Epithelial cell of esophagus (primary cell): Measurements from ENCODE around the gene PYGB.

ENCODE experiments used
- DNase-seq: peaks from one replicate; pipeline ENCODE4 v3.0.0; 2010; ENCODE audit warnings: low read depth
- H3K4me3 ChIP-seq: 2 replicates; pipeline ENCODE4 v1.5.1; 2011; ENCODE audit warnings: mild to moderate bottlenecking, low read length, control low read depth
- TF ChIP-seq, protein P1 (sequence below): IDR thresholded peaks from 2 replicates; pipeline ENCODE4 v1.5.1; 2011; ENCODE audit warnings: low read depth, mild to moderate bottlenecking, low read length, control low read depth, inconsistent platforms; ENCODE audit not compliant: insufficient read depth; ENCODE audit errors: missing control alignments

Gene PYGB

DNA sequence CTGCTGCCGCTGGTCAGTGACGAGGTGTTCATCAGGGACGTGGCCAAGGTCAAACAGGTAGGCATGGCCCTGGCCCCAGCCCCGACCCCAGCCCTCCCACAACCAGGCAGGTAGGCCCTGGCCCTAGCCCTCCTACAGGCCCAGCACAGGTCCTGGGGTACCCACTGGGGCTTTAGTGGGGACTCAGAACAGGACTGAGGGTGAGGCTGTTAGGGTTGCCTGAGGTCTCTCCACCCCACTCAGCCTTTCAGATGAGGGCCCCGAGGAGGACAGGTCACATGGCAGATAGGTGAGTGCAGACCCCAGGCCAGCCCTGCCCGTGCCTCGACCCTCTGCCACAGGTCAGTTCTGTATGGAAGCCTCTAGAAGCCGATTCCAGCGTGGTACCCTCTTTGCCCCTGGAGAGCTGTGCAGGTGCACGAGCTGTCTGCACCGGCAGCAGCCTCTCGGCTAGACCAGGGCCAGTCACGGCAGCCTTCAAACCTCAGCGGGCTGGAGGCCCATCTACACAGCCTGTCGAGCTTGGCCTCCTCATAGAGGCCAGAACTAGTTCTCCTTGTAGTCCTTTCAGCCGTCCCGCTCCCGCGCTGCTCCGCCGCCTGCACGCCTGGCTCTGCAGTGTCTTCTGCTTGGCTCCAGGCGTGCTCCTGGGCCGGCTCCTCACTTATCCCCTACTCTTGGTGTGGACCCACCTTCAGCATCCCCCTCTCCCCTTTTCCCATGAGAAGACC lies 35.5 kb downstream of the PYGB start:
- H3K4me3 ChIP-seq = no peak overlapping the region
- TF ChIP-seq, protein P1, sequence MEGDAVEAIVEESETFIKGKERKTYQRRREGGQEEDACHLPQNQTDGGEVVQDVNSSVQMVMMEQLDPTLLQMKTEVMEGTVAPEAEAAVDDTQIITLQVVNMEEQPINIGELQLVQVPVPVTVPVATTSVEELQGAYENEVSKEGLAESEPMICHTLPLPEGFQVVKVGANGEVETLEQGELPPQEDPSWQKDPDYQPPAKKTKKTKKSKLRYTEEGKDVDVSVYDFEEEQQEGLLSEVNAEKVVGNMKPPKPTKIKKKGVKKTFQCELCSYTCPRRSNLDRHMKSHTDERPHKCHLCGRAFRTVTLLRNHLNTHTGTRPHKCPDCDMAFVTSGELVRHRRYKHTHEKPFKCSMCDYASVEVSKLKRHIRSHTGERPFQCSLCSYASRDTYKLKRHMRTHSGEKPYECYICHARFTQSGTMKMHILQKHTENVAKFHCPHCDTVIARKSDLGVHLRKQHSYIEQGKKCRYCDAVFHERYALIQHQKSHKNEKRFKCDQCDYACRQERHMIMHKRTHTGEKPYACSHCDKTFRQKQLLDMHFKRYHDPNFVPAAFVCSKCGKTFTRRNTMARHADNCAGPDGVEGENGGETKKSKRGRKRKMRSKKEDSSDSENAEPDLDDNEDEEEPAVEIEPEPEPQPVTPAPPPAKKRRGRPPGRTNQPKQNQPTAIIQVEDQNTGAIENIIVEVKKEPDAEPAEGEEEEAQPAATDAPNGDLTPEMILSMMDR = no peak
- no peak for DNase-seq

DNA sequence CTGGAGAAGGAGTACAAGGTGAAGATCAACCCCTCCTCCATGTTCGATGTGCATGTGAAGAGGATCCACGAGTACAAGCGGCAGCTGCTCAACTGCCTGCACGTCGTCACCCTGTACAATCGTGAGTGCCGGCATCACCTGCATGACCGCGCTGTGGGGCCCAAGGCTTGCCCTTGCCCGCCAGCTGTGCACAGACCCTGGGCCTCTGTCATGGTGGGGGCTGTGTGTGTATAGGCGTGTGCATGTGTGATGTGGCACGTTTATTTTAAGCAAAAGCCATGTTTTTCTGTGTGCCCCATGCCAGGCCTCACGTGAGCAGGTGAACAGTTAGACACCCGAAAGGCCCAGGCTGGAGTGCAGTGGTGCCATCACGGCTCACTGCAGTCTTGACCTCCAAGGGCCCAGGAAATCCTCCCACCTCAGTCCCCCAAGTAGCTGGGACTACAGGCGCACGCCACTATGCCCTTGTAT lies 36.3 kb downstream of the PYGB start:
- DNase-seq = no peak
- H3K4me3 ChIP-seq = no peak overlapping the region
- TF ChIP-seq, protein P1 = no peak

GRCh38 chr20:25285091-25285647 lies 37.3 kb downstream of the PYGB start:
- H3K4me3 ChIP-seq = no peak overlapping the region
- DNase-seq = no peak
- TF ChIP-seq, protein P1 = no peak

- DNase-seq = no peak
- H3K4me3 ChIP-seq = no peak overlapping the region
- TF ChIP-seq, protein P1 = no peak
Observed at GRCh38 chr20:25285856-25286798, 38.2 kb downstream of the PYGB start.

DNA sequence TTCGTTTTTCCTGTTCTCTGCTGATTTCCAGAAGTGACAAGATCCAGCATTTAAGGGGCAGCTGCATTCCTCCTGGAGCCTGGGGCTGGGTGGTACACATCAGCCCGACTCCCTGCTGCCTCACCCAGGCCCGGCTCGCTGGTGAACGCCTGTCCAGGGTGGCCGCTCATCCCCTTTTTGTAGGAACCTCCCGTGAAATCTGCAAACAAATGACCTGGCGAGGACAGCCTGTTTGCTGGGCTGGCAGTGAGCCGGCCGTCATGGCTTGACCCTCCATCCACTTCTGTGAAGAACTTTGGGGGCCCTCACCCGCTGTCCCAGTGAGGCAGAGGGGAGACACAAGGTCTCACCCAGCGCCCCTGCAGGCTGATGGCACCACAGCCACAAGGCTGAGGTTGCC lies 39.0 kb downstream of the PYGB start:
- no peak for DNase-seq
- H3K4me3 ChIP-seq = no peak overlapping the region
- TF ChIP-seq, protein P1 = no peak

DNA sequence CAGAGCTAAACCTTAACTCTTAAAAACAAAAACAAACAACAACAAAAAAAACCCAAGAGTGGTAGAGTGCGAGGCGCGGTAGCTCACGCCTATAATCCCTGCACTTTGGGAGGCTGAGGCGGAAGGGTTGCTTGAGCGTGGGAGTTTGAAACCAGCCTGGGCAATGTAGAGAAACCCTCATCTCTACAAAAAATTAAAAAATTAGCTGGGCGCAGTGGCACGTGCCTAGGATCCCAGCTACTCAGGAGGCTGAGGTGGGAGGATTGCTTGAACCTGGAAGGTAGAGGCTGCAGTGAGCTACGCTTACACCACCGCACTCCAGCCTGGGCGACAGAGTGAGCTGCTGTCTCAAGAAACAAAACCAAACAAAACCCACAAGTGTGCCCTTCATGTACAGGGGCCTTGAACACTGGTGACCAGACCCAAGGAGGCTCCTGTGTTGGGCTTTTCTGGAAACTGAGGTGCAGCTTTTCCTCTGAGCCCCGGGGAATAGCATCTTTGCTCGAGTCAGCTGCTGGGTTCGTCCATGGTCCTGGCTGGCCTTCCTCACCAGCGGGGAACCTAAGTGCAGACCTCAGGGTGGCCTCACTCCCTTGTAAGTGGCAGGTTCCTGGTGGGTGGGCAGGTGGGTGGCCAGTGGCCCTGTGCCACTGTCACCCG lies 39.9 kb downstream of the PYGB start:
- no peak for DNase-seq
- TF ChIP-seq, protein P1 = no peak
- no peak overlapping the region for H3K4me3 ChIP-seq
